GM19099 (cell line): ENCODE results near the gene EZH2.

Source experiments
- POLR2A ChIP-seq: IDR thresholded peaks from 3 replicates; pipeline ENCODE4 v1.6.1; 2011; ENCODE audit warnings: low read depth; ENCODE audit not compliant: insufficient read length; ENCODE audit errors: extremely low read depth

EZH2 gene

GRCh38 chr7:148789220-148789619, 94.9 kb downstream of the EZH2 start:
- TF ChIP-seq POLR2A: no peak

GRCh38 chr7:148787571-148788295, 96.4 kb downstream of the EZH2 start:
- TF ChIP-seq POLR2A: no peak

GRCh38 chr7:148783801-148784527, 100.1 kb downstream of the EZH2 start:
- TF ChIP-seq POLR2A: no peak

- TF ChIP-seq POLR2A: no peak
These were observed 101.2 kb downstream of the EZH2 start for GRCh38 chr7:148782757-148783456.

GRCh38 chr7:148774471-148774870, 109.6 kb downstream of the EZH2 start:
- no peak for TF ChIP-seq POLR2A

- no peak for TF ChIP-seq POLR2A
These were observed 110.8 kb downstream of the EZH2 start for GRCh38 chr7:148773334-148773733.

- no peak for TF ChIP-seq POLR2A
These were observed 111.6 kb downstream of the EZH2 start for GRCh38 chr7:148772297-148773089.

GRCh38 chr7:148770004-148770403, 114.1 kb downstream of the EZH2 start:
- TF ChIP-seq POLR2A: no peak

- TF ChIP-seq POLR2A: no peak
These were observed 120.5 kb downstream of the EZH2 start for GRCh38 chr7:148763622-148764021.

- no peak for TF ChIP-seq POLR2A
These were observed 122.4 kb downstream of the EZH2 start for GRCh38 chr7:148761499-148762278.
